ENCODE measurements around the gene LMX1B.

Gene LMX1B

DNA sequence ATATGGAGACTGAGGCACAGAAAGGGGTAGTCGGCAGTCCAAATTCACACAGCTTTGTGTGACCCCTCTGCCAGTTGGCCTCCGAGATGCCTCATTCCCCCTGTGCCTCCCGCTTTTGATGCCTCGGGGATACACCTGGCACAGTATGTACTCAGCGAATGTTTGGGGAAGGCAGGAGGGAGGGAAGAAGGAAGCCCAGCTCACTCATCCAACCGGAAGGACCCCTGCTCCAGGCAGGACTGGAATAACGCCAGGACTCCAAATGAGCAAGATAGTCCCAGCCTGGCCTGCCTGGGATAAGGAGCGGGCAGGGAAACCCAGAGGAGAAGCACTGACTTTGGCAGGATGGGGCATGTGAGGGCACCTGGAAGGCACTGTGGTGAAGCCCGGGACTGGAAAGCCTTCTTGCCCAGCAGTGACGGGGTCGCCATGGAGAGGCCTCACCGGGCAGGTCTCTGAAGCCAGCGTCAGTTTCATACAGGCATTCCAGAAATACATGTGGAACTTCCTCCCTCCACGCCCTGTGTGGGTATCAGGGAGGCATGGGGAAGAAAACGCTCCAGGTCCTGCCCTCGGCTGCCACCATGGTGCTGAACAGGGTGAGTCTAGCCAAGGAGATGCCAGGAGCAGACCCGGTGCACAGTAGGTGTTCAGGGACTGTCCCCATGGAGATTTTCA, 20.3 kb downstream of the LMX1B start:
- no peak overlapping the region for H3K4me3 ChIP-seq (ENCODE audit: low read length)
- TF ChIP-seq, protein P1, sequence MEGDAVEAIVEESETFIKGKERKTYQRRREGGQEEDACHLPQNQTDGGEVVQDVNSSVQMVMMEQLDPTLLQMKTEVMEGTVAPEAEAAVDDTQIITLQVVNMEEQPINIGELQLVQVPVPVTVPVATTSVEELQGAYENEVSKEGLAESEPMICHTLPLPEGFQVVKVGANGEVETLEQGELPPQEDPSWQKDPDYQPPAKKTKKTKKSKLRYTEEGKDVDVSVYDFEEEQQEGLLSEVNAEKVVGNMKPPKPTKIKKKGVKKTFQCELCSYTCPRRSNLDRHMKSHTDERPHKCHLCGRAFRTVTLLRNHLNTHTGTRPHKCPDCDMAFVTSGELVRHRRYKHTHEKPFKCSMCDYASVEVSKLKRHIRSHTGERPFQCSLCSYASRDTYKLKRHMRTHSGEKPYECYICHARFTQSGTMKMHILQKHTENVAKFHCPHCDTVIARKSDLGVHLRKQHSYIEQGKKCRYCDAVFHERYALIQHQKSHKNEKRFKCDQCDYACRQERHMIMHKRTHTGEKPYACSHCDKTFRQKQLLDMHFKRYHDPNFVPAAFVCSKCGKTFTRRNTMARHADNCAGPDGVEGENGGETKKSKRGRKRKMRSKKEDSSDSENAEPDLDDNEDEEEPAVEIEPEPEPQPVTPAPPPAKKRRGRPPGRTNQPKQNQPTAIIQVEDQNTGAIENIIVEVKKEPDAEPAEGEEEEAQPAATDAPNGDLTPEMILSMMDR (conservative IDR thresholded peaks at IDR 0.05; ENCODE audit: low read depth, low read length), result no peak
- no peak for DNase-seq (ENCODE audit: low read depth)

DNA sequence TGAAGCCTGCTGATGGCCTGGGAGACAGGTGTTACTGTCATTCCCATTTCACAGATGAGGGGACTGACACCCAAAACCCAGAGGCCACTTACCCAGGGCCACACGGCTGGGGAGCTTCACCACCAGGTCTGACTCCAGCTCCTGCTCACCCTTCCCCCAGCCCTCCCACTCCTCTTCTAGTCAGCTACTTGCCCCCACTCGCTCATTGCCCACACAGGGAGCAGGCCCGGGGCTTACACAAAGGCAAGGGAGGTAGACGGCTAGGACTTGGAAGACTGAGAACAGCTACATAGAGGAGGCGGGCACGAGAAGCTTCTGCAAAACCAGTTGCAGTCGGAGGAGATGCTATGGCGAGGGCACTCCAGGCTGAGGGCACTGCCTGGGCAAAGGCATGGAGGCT, 21.3 kb downstream of the LMX1B start:
- no peak overlapping the region for H3K4me3 ChIP-seq (ENCODE audit: low read length)
- no peak for DNase-seq (ENCODE audit: low read depth)
- TF ChIP-seq, protein P1 (conservative IDR thresholded peaks at IDR 0.05; ENCODE audit: low read depth, low read length), result no peak

DNA sequence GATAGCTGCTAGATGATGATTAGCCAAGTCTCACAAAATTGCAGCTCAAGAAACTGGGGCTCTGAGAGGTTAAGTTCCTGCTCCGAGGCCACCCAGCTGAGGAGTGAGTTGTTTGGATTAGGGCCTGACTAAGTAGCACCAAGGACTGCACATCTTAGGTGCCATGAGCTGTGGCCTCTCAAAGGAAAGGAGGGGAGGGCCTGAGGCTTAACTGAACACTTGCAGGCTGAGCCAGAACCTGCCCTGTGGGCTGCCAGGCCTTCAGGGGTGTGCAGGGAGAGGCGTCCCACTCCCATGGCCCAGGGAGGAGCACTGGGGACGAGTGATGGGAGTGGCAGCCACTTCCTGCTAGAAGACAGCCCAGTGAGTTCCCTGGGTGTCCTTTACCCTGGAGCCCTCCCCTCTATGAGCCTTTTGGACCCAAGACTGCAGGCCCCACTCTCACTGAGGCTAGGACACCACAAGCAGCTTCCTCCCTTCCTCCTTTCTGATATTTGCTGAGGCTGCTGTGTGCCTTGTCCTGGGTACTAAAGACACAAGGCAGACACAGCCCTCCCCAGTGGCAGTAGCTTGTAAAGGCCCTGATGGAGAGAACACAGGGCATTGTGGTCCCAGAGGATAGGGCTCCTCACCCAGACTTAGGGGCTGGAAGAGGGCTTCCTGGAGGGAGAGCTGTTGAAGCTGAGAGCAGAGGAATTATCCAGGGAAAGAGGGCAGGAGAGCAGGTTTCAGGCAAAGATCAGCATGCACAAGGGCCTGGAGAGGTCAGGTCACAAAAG, 22.1 kb downstream of the LMX1B start:
- TF ChIP-seq, protein P1 (conservative IDR thresholded peaks at IDR 0.05; ENCODE audit: low read depth, low read length), result no peak
- no peak overlapping the region for H3K4me3 ChIP-seq (ENCODE audit: low read length)
- no peak for DNase-seq (ENCODE audit: low read depth)

DNA sequence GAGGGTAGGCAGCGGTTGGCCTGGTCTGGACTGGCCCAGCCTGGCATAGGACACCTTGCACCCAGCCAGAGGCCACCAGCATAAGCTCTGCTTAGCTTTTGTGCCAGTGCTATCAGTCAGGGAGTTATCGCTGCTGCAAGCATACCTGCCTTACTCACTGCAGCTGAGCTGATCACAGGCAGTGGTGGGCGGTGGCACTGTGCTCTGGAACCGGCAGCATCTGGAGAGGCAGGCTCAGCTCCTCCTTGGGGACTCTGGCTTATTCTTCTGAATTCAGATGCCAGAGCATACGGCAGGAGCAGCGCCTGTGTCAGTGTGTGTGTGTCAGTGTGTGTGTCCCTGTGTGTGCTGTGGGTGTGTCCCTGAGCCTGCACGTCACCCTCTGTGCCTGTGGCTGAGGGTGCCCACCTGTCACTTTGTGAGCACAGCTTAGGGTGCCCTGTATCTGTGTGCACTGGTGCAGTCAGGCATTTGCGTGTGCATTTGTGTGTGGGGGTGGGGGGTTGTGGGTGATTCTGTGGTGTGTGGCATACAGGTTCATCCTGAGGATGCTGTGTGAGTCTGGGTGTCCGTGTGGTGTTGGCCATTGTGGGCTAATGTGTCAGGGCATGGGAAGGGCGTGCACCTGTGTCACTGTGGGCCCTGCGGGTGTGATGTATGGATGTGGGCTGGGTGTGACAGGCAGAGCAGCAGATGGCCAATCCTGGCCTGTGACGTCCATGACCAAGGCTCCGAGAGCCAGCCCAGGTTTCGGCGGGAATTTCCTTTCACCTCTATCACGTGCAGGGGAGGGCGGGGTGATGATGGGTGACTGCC, 23.5 kb downstream of the LMX1B start:
- DNase-seq (ENCODE audit: low read depth), result no peak
- TF ChIP-seq, protein P1 (conservative IDR thresholded peaks at IDR 0.05; ENCODE audit: low read depth, low read length), result no peak
- no peak overlapping the region for H3K4me3 ChIP-seq (ENCODE audit: low read length)

DNA sequence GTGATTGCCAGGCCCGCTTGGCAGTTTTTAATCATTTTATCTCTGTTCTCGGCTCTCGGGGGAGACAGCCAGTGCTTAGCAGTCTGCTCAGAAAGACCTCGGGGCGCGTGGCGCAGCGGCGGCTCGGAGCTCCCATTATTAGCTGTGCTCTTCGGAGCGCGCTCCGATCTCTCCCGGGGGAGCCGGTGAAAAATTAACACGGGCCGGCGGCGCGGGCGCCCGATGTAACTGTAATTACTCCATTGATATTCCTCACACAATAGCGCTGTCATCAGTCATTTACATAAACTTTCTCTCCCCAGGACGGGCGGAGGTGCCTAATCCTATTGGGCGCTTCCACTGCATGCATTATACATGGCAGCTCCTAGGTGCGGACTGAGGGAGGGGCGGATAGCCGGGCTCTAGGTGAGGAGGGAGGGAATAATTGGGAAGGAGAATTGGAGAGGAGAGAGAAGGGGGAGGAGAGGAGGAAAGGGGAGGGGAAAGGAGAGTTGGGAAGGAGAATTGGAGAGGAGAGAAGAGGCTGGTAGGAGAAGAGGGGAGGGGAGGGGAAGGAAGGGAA, 24.9 kb downstream of the LMX1B start:
- no peak overlapping the region for H3K4me3 ChIP-seq (ENCODE audit: low read length)
- TF ChIP-seq, protein P1 (conservative IDR thresholded peaks at IDR 0.05; ENCODE audit: low read depth, low read length), result no peak
- no peak for DNase-seq (ENCODE audit: low read depth)

DNA sequence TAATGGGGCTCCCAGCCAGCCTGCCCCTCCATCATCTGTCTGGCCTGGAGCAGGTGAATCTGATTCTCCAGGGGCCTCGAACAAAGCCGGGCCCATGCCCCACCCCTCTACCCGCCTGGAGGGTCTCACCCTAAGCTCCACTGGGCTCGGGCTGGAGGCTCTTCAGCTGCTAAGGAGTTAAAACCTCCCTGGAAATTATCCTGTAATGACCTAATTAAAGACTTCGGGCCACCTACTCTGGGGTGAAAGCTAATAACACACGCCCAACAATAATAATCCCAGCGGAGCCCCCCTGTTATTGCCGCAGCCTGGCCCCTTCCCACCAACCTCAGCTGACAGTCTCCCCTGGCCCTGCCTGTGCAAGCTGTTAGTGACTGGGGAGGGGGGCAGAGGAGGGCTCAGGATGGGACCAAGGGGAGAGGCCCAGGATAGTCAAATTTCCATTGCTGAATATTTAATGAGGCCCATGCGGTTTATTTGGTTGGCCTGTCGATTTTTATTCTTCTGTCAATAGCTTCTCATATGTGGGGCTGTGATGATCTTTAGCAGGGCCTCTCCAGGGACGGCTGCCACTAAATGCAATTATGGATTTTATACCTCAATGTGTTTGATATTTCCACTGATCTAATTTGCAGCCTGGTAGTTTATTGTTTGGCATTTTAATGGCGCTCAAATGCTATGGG, 25.7 kb downstream of the LMX1B start:
- no peak for DNase-seq (ENCODE audit: low read depth)
- H3K4me3 ChIP-seq (ENCODE audit: low read length), result no peak overlapping the region
- TF ChIP-seq, protein P1 (conservative IDR thresholded peaks at IDR 0.05; ENCODE audit: low read depth, low read length), result no peak

All from retinal pigment epithelial cell (primary cell).